K562 (cell line): ENCODE data around the gene SCYGR3. TPM values are rescaled to one million over a fixed set of nuclear protein-coding genes. Genes with fewer than 3 reads are reported as not detected.

Source experiments
- ATAC-seq: fragments of 200-7000 bp; cut with Tn5 transposase; 3 replicates; pipeline ENCODE4 v1.9.1; 2020; ENCODE audit warnings: moderate library complexity
- BruUV-seq: library from RNA; stranded (reverse); fragments of 400-500 nt; replicated peaks from 2 replicates; lab custom pipeline; 2021; lab: Mats Ljungman, UMichigan
- CTCF ChIA-PET: fragments of 300-600 bp; formaldehyde crosslinking; extraction: SDS; loops from one replicate; lab custom pipeline; 2021; ENCODE audit warnings: low intra/inter-chr PET ratio; lab: Yijun Ruan, JAX
- POLR2A ChIA-PET: fragments of 300-600, 350-650 bp; sonication (Branson Sonifier 250); formaldehyde crosslinking; extraction: SDS; loops from one replicate; lab custom pipeline; 2021; ENCODE audit warnings: antibody characterized with exemption, inconsistent platforms; lab: Yijun Ruan, JAX
- DNase-seq, 4 experiments: peaks; one replicate each; pipeline versions ENCODE4 v3.0.0 to v3.0.0-alpha.2; 2011 to 2018; ENCODE audit warnings: low spot score in 3 of 4, mixed read lengths in 3 of 4; ENCODE audit errors: extremely low read depth in 1 of 4
- FAIRE-seq: peaks from 2 replicates; lab custom pipeline; 2011; peaks lifted over from hg19 to GRCh38; lab: Jason Lieb, UNC
- H2AFZ ChIP-seq: 2 replicates; pipeline ENCODE4 v1.6.0; 2011; ENCODE audit warnings: low read depth, low read length, control low read depth, inconsistent platforms
- H3K27ac ChIP-seq: fragments of 200-600 bp; 3 replicates; pipeline ENCODE4 v1.8.0; 2011; ENCODE audit warnings: low read depth, mild to moderate bottlenecking, control low read depth, inconsistent platforms, low read length, moderate library complexity, mixed read lengths; ENCODE audit errors: extremely low read depth
- H3K27me3 ChIP-seq, 2 experiments: fragments of 300-600 bp in 1 of 2; 2 replicates in 1 of 2; 3 replicates in 1 of 2; pipeline versions ENCODE4 v1.6.0 to v1.8.0; 2011; ENCODE audit warnings: inconsistent platforms in 2 of 2, low read length in 2 of 2, mild to moderate bottlenecking in 1 of 2, mixed read lengths in 1 of 2, moderate library complexity in 1 of 2; ENCODE audit not compliant: control insufficient read depth in 2 of 2, insufficient read depth in 2 of 2
- H3K36me3 ChIP-seq: fragments of 300-600 bp; 3 replicates; pipeline ENCODE4 v1.8.0; 2011; ENCODE audit warnings: mild to moderate bottlenecking, low read length, inconsistent platforms; ENCODE audit not compliant: control insufficient read depth, insufficient read depth
- H3K4me1 ChIP-seq, 2 experiments: fragments of 200-600 bp in 1 of 2; replicated peaks in 1 of 2; 2 replicates in 1 of 2; 3 replicates in 1 of 2; pipeline versions ENCODE4 v1.5.1 to v1.8.0; 2011; ENCODE audit warnings: inconsistent platforms in 2 of 2, low read length in 2 of 2, mild to moderate bottlenecking in 1 of 2, mixed read lengths in 1 of 2, moderate library complexity in 1 of 2; ENCODE audit not compliant: control insufficient read depth in 2 of 2, insufficient read depth in 2 of 2
- H3K4me2 ChIP-seq: 2 replicates; pipeline ENCODE4 v1.6.1; 2011; ENCODE audit warnings: low read length, control low read depth, inconsistent platforms, mixed read lengths; ENCODE audit not compliant: insufficient read depth
- H3K4me3 ChIP-seq: fragments of 200-600 bp; sonication (generic), shearing (Covaris generic); 2 replicates; pipeline ENCODE4 v1.5.1; 2016; ENCODE audit warnings: control low read depth, inconsistent platforms
- H3K79me2 ChIP-seq: fragments of 200-600 bp; 3 replicates; pipeline ENCODE4 v1.8.0; 2011; ENCODE audit warnings: low read length, inconsistent platforms; ENCODE audit not compliant: control insufficient read depth, insufficient read depth
- H3K9ac ChIP-seq, 2 experiments: 2 replicates each; pipeline versions ENCODE4 v1.6.0 to v1.6.1; 2011; ENCODE audit warnings: low read depth in 2 of 2, low read length in 2 of 2, control low read depth in 1 of 2, inconsistent platforms in 1 of 2, mild to moderate bottlenecking in 1 of 2, mixed read lengths in 1 of 2; ENCODE audit not compliant: insufficient read depth in 1 of 2
- H3K9me1 ChIP-seq: one replicate; pipeline ENCODE4 v1.6.0; 2011; ENCODE audit warnings: inconsistent platforms, mild to moderate bottlenecking, low read length, moderate library complexity; ENCODE audit not compliant: control insufficient read depth, insufficient read depth
- H3K9me3 ChIP-seq: replicated peaks from 2 replicates; pipeline ENCODE4 v1.5.1; 2011; ENCODE audit warnings: low read depth, low read length, inconsistent platforms; ENCODE audit not compliant: control insufficient read depth, insufficient read depth
- H4K20me1 ChIP-seq: replicated peaks from 2 replicates; pipeline ENCODE4 v1.6.1; 2011; ENCODE audit warnings: low read length, inconsistent platforms, mixed read lengths; ENCODE audit not compliant: control insufficient read depth, insufficient read depth
- CHD2 ChIP-seq: IDR thresholded peaks from 2 replicates; pipeline ENCODE4 v1.6.1; 2011; ENCODE audit warnings: low read depth, low read length
- MITF ChIP-seq: IDR thresholded peaks from 2 replicates; pipeline ENCODE4 v1.6.1; 2014; ENCODE audit warnings: antibody characterized with exemption
- NFIX ChIP-seq: fragments of 250-450 bp; sonication (Bioruptor Pico); IDR thresholded peaks from 2 replicates; pipeline ENCODE4 v1.4.0; 2020; ENCODE audit warnings: low read depth, mild to moderate bottlenecking, moderate library complexity
- PML ChIP-seq: IDR thresholded peaks from 2 replicates; pipeline ENCODE4 v1.6.1; 2012; ENCODE audit warnings: low read length, inconsistent platforms
- SMARCA4 ChIP-seq: fragments of 450-650 bp; IDR thresholded peaks from 2 replicates; pipeline ENCODE4 v1.6.1; 2016
- ZKSCAN8 ChIP-seq: fragments of 200-800 bp; sonication (Bioruptor generic); IDR thresholded peaks from 2 replicates; pipeline ENCODE4 v1.6.1; 2016; ENCODE audit warnings: missing genetic modification characterization, missing compliant biosample characterization
- ZNF507 ChIP-seq: conservative IDR thresholded peaks from 2 replicates; pipeline ENCODE4 v1.6.1; 2017; ENCODE audit warnings: missing genetic modification characterization, missing compliant biosample characterization
- ZNF707 ChIP-seq: fragments of 250-450 bp; sonication (Bioruptor Pico); conservative IDR thresholded peaks from 2 replicates; pipeline ENCODE4 v1.8.0; 2022; ENCODE audit warnings: inconsistent platforms, mild to moderate bottlenecking, moderate library complexity
- WGBS: fragments of 100-300 bp; shearing (Covaris generic); methylation state at CpG from one replicate; pipeline ENCODE4 v1.1.6; 2016; ENCODE audit warnings: low coverage, mixed read lengths; ENCODE audit not compliant: insufficient coverage; ENCODE audit errors: missing lambda C conversion rate; 5-methylcytosine and 5-hydroxymethylcytosine counted together
- in situ Hi-C: fragments of 300-500 bp; cut with MboI; formaldehyde crosslinking; loops from 4 replicates; pipeline ENCODE4 v1.15.0; 2018; ENCODE audit warnings: inconsistent platforms, mixed read lengths
- intact Hi-C: fragments of 100-400 bp; cut with micrococcal nuclease; formaldehyde crosslinking; loops from 2 replicates; pipeline ENCODE4 v1.14.2; 2022
- polyA plus RNA-seq, 8 experiments: library from polyadenylated mRNA; depleted of rRNA in 4 of 8; stranded (reverse) in 5 of 8; unstranded in 3 of 8; fragments of >200 nt; fragmentation: Nextera tagmentation in 2 of 8; fragmentation: Illumina TruSeq in 1 of 8; extraction: Ambion mirVana in 2 of 8; extraction: Trizol in 1 of 8; gene quantifications; 2 replicates each; pipeline versions ENCODE4 v1.2.1 to v1.2.3, GENCODE V29; 2011 to 2014; ENCODE audit warnings: inconsistent platforms in 1 of 8, missing spikeins in 1 of 8
- total RNA-seq, 7 experiments: library from RNA; depleted of rRNA in 6 of 7; stranded (reverse); fragments of >200 nt in 6 of 7; fragmentation: Illumina TruSeq in 2 of 7; extraction: Trizol in 2 of 7; gene quantifications; 2 replicates each; pipeline versions ENCODE4 v1.2.1 to v1.2.3, GENCODE V29; 2011 to 2021; ENCODE audit warnings: low replicate concordance in 1 of 7

SCYGR3 gene
- total and polyA plus RNA-seq, 9 of the 15 experiments (the other 6 are each of a cell fraction or from before 2014, with no cell fraction given) = not detected

GRCh38 chr2:227582369-227582768, 32.3 kb downstream of the SCYGR3 start:
- Histone ChIP-seq H3K9me1 (no peaks in the 10 kb centered on the region), H3K4me2 (no peak overlapping the region), H3K9ac (no peak overlapping the region), H3K9me3 (no peaks in the 10 kb centered on the region), H3K27me3 (peaks cover 0 to 4% of the 10 kb centered on the region in 2 experiments; a peak in 1 of 5 replicates), H3K36me3 (no peaks in the 10 kb centered on the region), H4K20me1 (no peaks in the 10 kb centered on the region), H3K79me2 (no peaks in the 10 kb centered on the region), H2AFZ (no peak overlapping the region), H3K4me3 (no peak overlapping the region), H3K27ac (no peak overlapping the region), H3K4me1 (no peaks in the 10 kb centered on the region)
- ChIA-PET CTCF (no interaction called here), POLR2A (no interaction called here)
- BruUV-seq = no TSS peak
- TF ChIP-seq CHD2 (no peak), NFIX (CRISPR knock-in tag) (no peak), ZNF707 (CRISPR knock-in tag) (peak; percentile 78; the same call in 1 of the 2 replicates)
- intact Hi-C loops = no loop called here
- ATAC-seq = no peak
- in situ Hi-C loops = no loop called here
- no peak for DNase-seq
- FAIRE-seq = no peak

- in situ Hi-C loops (no loop called here), intact Hi-C loops (no loop called here)
- CTCF ChIA-PET = no interaction called here
- Histone ChIP-seq H3K27me3 (no peaks in the 10 kb centered on the region), H3K9ac (no peak overlapping the region), H3K4me2 (no peak overlapping the region), H3K79me2 (no peaks in the 10 kb centered on the region), H3K36me3 (no peaks in the 10 kb centered on the region), H2AFZ (no peak overlapping the region), H3K4me1 (no peaks in the 10 kb centered on the region), H3K27ac (no peak overlapping the region), H3K9me1 (no peaks in the 10 kb centered on the region), H3K9me3 (no peaks in the 10 kb centered on the region), H3K4me3 (no peak overlapping the region), H4K20me1 (no peaks in the 10 kb centered on the region)
- TF ChIP-seq PML (no peak), SMARCA4 (no peak), ZNF507 (tag) (no peak), MITF (no peak), ZKSCAN8 (CRISPR knock-in tag) (no peak)
- FAIRE-seq = no peak
- BruUV-seq = no TSS peak
- DNase-seq = no peak
- ATAC-seq = no peak
- 0% methylated on average over 1 of the region's 1 CpG for WGBS
- POLR2A ChIA-PET = interaction anchor here (1.0 kb wide), 1 partner anchor 34 kb away, joined by 3 read pairs; no protein-coding TSS in a partner anchor
These were observed 34.8 kb downstream of the SCYGR3 start for GRCh38 chr2:227579791-227580190.
